ENCODE results near the gene PTPRJ. TPM values are rescaled to one million over a fixed set of nuclear protein-coding genes. Genes with fewer than 3 reads are reported as not detected.
A peak's percentile ranks its signal among the peaks of the same experiment; 100 is the strongest.

The PTPRJ gene
- total RNA-seq, 1 experiment from 2014 or later: 12.1 TPM

DNA sequence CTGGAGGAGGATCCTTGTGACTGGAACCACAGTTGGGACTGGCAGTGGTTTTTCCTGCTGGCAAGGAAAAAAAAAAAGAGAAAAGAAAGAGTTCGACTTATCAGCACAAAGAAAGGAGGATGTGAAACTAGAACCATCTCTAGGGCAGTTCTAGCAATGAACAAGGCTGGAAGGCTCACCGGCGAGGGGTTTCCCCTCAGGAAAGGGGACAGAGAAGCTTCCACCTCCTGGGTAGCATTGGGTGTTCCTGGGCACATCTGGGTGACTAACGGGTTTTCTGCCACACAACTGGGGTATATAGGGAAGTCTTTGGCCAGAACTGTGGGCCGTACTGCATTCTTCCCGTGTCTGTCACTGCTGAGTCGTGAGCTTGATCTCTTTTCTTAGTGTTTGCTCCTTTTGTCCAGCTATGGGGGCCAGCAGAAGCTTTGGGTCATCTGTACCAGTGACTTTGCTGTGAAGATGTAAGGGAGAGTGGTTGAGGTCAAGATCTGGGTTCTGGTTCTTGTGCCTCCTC, 126.9 kb downstream of the PTPRJ start:
- POLR2A ChIA-PET (ENCODE audit: low non-redundant PET): no interaction called here
- H3K27ac ChIP-seq (ENCODE audit: low read depth, low read length, poor library complexity, severe bottlenecking): no peak overlapping the region
- intact Hi-C loops (cut with micrococcal nuclease; ENCODE audit: unreplicated experiment): no loop called here
- no peak for DNase-seq (ENCODE audit: low spot score)
- no peaks in the 10 kb centered on the region for H3K9me3 ChIP-seq (ENCODE audit: low read depth, low read length, poor library complexity, severe bottlenecking)
- no peak for TF ChIP-seq EZH2 (IDR thresholded peaks at IDR 0.05; ENCODE audit: borderline replicate concordance, low read depth, low read length, poor library complexity, severe bottlenecking)
- TF ChIP-seq, protein P1, sequence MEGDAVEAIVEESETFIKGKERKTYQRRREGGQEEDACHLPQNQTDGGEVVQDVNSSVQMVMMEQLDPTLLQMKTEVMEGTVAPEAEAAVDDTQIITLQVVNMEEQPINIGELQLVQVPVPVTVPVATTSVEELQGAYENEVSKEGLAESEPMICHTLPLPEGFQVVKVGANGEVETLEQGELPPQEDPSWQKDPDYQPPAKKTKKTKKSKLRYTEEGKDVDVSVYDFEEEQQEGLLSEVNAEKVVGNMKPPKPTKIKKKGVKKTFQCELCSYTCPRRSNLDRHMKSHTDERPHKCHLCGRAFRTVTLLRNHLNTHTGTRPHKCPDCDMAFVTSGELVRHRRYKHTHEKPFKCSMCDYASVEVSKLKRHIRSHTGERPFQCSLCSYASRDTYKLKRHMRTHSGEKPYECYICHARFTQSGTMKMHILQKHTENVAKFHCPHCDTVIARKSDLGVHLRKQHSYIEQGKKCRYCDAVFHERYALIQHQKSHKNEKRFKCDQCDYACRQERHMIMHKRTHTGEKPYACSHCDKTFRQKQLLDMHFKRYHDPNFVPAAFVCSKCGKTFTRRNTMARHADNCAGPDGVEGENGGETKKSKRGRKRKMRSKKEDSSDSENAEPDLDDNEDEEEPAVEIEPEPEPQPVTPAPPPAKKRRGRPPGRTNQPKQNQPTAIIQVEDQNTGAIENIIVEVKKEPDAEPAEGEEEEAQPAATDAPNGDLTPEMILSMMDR (conservative IDR thresholded peaks at IDR 0.05; ENCODE audit: low read depth, low read length): no peak
- CTCF ChIA-PET: interaction anchor here (0.5 to 1.5 kb wide), 2 partner anchors 173 to 174 kb away, joined by 3 to 10 read pairs; no protein-coding TSS in a partner anchor
- no TSS peak for BruUV-seq (replicated peaks)
- no peaks in the 10 kb centered on the region for H3K27me3 ChIP-seq (replicated peaks; ENCODE audit: insufficient read depth, low read depth, low read length, poor library complexity)
- no peaks in the 10 kb centered on the region for H3K36me3 ChIP-seq (ENCODE audit: insufficient read depth, low read length, poor library complexity, severe bottlenecking)
- no peak overlapping the region for H3K4me3 ChIP-seq (ENCODE audit: low read depth, low read length, poor library complexity, severe bottlenecking)
- H3K4me1 ChIP-seq (ENCODE audit: insufficient read depth, low read length, poor library complexity, severe bottlenecking): peaks cover 10% of the 10 kb centered on the region

DNA sequence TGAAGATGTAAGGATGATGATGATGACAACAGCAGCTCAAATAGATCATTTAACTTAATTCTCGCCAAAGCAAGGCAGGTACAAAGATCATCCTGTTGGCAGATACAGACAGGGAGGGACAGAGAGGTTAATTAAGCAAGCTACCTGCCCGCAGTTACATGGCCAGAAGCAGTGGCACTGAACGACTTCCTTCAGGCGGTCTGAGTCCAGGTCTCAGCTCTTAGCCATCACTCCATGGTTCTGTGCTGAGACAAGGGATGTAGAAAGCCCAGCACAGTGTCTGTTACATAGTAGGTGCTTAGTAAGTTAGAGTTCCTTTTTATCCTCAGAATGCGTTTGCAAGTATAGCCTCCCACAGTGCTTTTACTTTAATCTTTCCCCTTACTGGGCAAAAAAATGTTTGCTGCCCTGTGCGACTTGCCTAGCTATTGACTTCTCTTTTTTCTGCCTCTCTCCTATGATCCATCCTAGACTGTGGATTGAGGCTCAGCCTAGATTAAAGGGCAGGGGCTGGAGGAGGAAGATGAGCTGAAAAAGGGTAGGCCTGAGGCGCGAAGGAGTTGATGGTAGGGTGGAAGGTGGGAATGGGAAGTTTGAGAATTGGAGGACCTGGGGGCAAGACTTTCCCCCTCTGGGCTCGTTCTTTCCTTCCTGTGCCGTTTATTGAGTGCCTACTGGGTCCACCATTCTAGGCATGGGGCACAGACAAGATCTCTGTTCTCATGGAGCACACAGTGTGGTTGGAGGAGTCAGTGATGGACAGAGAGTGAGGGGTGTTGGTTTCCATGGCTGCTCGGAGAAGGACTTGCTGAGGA, 128.1 kb downstream of the PTPRJ start:
- intact Hi-C loops (cut with micrococcal nuclease; ENCODE audit: unreplicated experiment): loop anchor here (1.0 to 2.0 kb wide), 2 partner anchors 174 to 244 kb away; no protein-coding TSS in a partner anchor
- TF ChIP-seq EZH2 (IDR thresholded peaks at IDR 0.05; ENCODE audit: borderline replicate concordance, low read depth, low read length, poor library complexity, severe bottlenecking): no peak
- TF ChIP-seq, protein P1 (conservative IDR thresholded peaks at IDR 0.05; ENCODE audit: low read depth, low read length): no peak
- Histone ChIP-seq H3K9me3 (ENCODE audit: low read depth, low read length, poor library complexity, severe bottlenecking) (no peaks in the 10 kb centered on the region), H3K36me3 (ENCODE audit: insufficient read depth, low read length, poor library complexity, severe bottlenecking) (no peaks in the 10 kb centered on the region), H3K27me3 (replicated peaks; ENCODE audit: insufficient read depth, low read depth, low read length, poor library complexity) (no peaks in the 10 kb centered on the region), H3K4me3 (ENCODE audit: low read depth, low read length, poor library complexity, severe bottlenecking) (no peak overlapping the region), H3K27ac (ENCODE audit: low read depth, low read length, poor library complexity, severe bottlenecking) (no peak overlapping the region), H3K4me1 (ENCODE audit: insufficient read depth, low read length, poor library complexity, severe bottlenecking) (peaks cover 10% of the 10 kb centered on the region)
- no peak for DNase-seq (ENCODE audit: low spot score)
- POLR2A ChIA-PET (ENCODE audit: low non-redundant PET): no interaction called here
- CTCF ChIA-PET: interaction anchor here (0.5 to 3.4 kb wide), 13 partner anchors 15 to 387 kb away, joined by 3 to 44 read pairs (median 3); no protein-coding TSS in a partner anchor
- BruUV-seq (replicated peaks): no TSS peak

DNA sequence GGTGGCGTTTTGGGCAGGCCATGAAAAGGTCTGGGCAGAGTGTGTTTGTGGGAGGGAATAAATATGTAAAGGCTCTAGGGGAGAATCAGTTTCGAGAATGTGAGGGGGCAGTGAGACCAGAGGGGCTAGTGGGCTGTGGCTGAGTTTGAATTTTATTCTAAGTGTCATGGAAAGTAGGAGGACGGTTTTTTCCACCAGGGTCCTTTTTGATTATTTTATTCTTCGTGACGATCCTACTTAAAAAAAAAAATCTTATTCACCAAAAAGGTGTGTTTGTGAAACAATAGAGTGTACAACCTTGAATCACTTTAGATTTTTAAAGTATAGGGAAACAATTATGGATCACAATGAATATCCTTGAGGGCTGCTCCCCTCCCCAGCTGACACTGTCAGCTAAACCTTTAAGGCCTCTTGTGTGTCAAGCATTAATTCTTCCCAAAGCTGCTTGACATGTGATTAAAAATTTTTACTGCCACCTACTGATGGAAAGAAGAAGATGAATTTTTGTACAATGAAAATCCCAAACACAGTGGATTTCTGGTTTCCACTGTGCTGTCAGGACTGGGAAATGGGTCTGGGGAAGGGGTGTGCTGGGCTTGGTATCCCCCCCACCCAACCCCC, 128.8 kb downstream of the PTPRJ start:
- no peaks in the 10 kb centered on the region for H3K9me3 ChIP-seq (ENCODE audit: low read depth, low read length, poor library complexity, severe bottlenecking)
- H3K27ac ChIP-seq (ENCODE audit: low read depth, low read length, poor library complexity, severe bottlenecking): peak overlapping the region; percentile 62
- ChIA-PET POLR2A (ENCODE audit: low non-redundant PET) (no interaction called here), CTCF (interaction anchor here (0.5 to 3.4 kb wide), 9 partner anchors 15 to 387 kb away, joined by 3 to 44 read pairs (median 4); no protein-coding TSS in a partner anchor)
- peak; percentile 94 for DNase-seq (ENCODE audit: low spot score)
- BruUV-seq (replicated peaks): no TSS peak
- no peaks in the 10 kb centered on the region for H3K36me3 ChIP-seq (ENCODE audit: insufficient read depth, low read length, poor library complexity, severe bottlenecking)
- no peaks in the 10 kb centered on the region for H3K27me3 ChIP-seq (replicated peaks; ENCODE audit: insufficient read depth, low read depth, low read length, poor library complexity)
- intact Hi-C loops (cut with micrococcal nuclease; ENCODE audit: unreplicated experiment): loop anchor here (1.0 to 2.0 kb wide), 2 partner anchors 175 to 244 kb away; no protein-coding TSS in a partner anchor
- peak overlapping the region; percentile 35 for H3K4me3 ChIP-seq (ENCODE audit: low read depth, low read length, poor library complexity, severe bottlenecking)
- H3K4me1 ChIP-seq (ENCODE audit: insufficient read depth, low read length, poor library complexity, severe bottlenecking): peaks cover 10% of the 10 kb centered on the region
- no peak for TF ChIP-seq EZH2 (IDR thresholded peaks at IDR 0.05; ENCODE audit: borderline replicate concordance, low read depth, low read length, poor library complexity, severe bottlenecking)
- TF ChIP-seq, protein P1 (conservative IDR thresholded peaks at IDR 0.05; ENCODE audit: low read depth, low read length): peak; percentile 67

Measured in A673 (cell line).